RPMI7951 (cell line): Measurements from ENCODE around the gene SPAAR. TPM values are rescaled to one million over a fixed set of nuclear protein-coding genes. Genes with fewer than 3 reads are reported as not detected.
"Not testable (repeated sequence)": the region's sequence is repeated elsewhere in the genome, so short reads cannot be mapped to it uniquely, and the experiment has no call there.

ENCODE experiments used
- DNase-seq: peaks from one replicate; pipeline ENCODE4 v3.0.0-alpha.2; 2012; ENCODE audit warnings: low read depth
- total RNA-seq: library from RNA; depleted of rRNA; stranded (reverse); fragments of >200 nt; shearing (Covaris generic); gene quantifications from 2 replicates; pipeline ENCODE4 v1.2.3, GENCODE V29; 2014; rRNA removed

SPAAR gene, protein sequence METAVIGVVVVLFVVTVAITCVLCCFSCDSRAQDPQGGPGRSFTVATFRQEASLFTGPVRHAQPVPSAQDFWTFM
- total RNA-seq: not detected in 2 replicates

DNA sequence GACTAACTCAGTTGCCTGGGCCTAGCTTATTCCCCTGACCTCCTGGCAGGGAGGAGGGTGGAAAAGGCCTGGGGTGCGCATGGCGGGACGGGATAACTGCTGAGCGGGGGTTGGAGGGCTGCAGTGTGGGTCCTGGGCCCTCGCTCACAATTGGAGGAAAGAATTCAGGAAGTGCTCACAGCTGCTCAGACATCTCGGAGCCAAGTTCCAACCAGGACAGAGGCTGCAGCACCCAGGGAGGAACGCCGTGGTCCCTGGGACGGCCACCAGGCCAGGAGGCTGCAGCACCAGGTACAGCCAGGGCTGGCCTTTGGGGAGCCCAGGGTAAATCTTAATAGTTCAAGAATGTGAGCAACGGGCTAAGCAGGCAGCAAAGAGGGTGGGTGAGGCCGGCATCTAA is at the start of gene SPAAR:
TSS of gene SPAAR (plus strand) at position 217 of the 400 bp plus-strand sequence. CDS start 974 bp downstream, outside the sequence.
- no peak for DNase-seq

DNA sequence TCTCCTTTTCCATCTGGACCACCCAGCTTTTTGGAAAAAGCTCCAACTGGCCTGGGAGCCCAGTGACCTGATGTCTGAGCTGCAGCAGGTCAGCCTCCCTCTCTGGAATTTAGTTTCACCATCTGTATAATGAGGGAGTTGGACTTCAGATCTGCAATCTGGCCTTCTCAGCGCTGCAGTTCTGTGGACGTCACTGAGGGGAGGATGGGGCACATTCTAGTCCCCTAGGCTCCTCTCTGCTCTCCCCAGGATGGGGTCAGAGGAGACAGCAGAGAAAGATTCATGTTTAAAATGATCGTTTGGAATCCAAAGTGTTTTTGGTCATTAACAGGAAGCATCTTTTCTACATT is 49.3 kb upstream of the SPAAR start:
- no peak for DNase-seq

DNA sequence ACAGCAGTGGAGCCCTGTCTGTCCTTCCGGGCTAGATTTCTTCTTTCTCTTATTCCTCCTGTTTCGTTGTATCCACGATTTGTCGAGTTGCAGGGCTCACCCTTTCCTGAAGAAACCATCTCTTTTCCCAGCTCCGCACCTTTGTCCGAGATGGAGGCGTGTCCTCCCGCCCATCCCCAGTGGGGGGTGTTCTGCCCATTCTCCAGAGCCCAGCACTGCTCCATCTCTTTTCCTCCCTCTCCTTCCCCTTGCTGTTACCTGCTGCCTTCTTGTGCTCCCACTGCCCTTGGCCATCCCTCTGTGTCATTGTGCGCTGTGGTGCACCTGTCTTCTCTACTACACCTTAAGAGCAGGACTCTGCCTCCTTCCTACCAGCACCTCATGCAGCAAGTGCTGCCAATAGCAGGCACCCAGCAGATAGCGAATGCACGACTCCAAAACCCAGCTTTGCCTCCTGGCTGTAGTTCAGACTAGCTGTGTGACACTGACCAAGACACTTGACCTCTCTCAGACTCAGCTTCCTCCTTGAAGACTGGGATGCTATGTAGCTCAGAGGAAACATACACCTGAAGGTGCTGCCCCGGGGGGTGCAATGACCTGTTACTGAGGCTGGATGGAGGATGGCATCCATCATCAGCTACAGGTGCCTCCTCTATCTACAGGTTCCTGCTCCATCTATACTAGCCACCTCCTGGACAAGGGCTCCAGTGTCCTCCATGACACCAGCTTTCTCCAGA is 48.0 kb upstream of the SPAAR start:
- DNase-seq: no peak

DNA sequence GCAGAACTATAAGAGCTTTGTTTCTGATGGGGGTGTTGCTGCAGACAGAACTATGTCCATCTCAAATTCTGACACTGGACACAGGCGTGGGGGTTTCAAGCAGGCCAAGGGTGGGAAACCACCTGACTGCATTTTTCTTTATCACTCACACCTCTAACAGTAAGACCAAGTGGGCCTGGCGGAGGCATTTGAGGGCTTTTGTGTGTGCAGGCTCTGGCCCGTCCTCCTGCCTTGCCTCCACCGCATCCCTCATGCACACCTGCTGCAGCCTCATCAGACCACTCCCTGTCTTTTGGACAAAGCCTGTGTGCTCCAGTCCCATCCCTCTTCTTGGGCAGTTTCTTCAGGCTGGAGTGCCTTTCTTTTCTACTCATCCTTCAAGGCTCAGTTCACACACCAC is 47.0 kb upstream of the SPAAR start:
- no peak for DNase-seq

DNA sequence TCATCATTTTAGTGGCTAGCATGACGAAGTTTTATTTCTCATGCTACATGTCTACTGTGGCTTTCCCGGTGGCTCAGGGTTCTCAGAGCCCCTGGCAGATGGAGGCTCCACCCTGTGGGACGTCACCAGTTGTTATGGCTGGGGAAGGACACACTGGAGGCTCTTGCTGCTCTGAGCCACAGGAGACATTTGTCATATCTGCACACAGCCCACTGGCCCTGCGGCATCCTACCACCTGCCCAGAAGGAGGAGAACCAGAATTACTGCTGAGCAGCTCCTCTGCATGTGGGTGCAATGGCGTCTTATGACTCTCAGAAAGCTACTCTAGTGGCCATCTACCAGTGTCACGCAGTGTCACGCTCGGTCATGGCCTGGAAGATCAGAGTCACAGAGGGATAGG is 45.7 kb upstream of the SPAAR start:
- DNase-seq: no peak

DNA sequence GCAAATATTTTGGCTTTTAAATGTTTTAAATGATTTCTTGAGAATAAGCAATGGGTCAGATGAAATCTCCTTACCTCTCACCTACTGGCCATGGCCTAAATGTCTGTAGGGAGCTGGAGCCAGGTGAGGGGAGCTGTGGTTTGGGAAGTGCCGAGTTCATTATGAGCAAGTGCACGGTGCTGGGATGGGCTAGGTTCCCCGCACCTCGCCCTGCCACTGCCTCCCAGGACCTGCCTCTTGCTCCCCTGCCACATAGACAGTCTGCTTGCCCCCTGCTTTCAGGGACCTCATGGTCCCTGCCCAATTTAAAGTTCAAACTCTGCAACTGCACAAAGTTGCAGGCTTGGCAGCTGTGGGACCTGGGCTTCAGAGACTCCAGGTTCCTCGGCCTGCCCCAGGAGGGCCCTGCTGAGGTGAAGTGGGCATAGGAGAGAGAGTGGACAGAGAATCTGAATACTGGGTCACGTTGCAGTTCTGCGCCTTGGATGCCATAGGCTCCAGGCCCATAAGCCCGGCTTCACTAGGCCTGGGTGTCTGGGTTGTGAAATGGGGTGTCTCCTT is 44.5 kb upstream of the SPAAR start:
- DNase-seq: no peak

DNA sequence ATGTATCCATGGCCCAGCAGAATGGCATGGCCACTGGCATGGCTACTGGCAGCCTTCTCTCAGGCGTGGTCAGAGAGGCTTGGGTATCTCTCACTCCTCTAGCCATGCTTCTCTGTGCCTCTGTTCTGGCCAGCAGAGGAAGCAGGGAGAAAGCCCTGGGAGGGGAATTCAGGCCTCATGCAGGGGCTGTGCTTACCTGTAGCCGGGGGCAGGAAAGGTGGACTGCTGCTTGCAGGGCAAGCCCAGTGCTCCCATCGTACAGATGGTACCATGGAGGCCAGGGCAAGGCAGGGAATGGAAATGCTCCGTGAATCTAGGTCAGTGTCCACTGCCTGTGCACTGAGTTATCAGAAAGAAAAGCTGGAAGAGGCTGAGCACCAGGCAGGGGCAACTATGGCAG is 41.8 kb upstream of the SPAAR start:
- DNase-seq: no peak

DNA sequence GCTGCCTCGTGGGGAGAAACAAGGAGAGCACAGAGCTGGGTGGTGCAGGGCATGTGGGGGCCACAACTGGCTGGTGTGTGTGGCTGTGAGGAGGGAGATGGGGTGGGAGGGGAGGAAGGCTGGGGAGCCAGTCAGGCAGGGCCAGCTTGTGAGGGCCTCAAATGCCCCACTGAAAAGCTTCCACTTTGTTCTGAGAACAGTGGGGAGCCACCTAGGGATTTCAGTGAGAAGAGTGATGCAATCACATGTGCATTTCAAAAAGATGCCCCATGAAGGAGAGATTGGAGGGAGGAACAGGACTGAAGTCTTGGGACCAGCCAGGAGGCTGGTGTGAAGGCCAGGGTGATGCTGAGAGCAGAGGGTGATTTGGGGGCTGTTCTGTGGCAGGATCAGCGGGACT is 40.4 kb upstream of the SPAAR start:
- DNase-seq: no peak

DNA sequence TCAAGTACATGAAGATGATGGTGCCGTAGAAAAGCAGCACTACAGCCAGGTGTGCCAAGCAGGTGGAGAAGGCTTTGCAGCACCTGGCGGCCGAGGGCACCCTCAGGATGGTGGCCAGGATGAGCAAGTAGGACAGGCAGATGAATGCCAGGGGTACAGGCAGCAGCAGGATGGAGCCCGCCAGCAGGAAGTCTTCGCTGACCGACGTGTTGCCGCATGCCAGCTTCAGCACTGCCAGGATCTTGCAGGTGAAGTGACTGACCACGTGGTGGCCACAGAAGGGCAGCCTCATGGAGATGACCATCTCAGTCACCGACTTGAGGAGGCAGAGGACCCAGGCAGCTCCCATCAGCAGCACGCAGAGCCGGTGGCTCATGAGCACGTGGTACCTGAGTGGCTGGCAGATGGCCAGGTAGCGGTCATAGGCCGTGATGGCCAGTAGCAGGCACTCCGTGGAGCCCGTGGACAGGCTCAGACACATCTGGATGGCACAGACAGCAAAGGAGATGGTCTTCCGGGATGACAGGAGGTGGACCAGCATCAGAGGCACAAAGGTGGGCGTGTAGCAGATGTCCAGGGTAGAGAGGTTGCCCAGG is 39.6 kb upstream of the SPAAR start:
- no peak for DNase-seq

DNA sequence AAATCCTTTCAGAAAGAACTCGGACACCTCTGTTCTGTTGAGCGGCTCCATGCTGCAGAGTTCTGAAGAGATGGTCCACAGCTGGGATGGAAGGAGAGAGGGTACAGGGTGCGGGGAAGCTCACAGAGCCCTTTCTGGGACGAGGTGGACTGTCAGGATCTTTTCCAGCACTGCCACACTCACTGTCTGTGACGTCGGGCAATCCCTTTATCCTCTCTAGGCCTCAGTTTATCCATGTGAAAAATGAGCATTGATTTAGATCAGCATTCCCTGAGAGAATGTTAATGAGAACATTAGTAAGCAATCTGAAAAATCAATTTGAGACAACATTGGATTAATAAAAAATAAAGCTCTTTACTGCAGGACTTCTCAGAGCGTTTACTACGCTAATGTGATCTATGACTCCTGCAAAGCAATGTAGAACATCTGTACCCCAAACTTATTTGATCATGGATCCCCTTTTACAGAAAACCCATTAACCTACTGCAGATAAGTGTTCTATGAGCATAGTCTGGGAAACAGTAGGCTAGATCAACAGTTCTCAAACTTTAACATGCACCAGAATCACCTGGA is 38.9 kb upstream of the SPAAR start, which contains the start of gene OR13J1:
TSS of gene OR13J1 (minus strand) at position 51 of the 573 bp plus-strand sequence. CDS start at position 51, 0 bp downstream.
- DNase-seq: no peak

DNA sequence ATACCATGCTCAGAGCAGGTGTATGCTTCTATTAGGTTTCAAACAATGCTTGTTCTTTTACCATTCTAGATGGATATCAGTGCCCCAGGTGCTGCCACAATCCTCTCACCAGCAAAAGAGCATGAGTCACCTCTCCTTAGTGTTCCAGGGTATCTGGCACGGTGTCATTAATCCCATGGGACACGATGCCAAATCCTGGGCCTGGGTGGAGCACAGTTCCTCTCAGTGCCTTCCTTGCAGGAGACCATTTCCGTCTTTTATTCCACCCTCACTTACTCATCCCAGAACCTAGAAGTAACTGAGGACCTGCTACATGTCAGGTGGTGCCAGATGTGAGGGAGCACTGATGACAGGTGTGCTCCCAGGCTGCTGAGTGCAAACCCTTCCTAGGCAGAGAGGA is 37.7 kb upstream of the SPAAR start:
- peak; percentile 61 for DNase-seq

DNA sequence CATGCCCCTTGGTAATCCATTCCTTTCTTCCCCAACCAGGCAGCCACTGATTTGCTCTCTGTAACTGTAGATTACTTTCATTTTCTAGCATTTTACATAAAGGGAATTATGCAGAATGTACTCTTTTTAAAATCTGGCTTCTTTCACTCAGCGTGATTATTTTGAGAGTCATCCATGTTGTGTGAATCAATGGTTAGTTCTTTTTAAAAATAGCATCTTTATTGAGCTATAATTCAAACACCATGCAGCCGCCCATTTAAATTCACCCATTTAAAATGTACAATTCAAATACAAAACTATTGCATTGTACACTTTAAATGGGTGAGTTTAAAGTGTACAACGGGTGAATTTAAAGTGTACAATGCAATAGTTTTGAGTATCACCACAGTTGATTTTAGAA is 36.8 kb upstream of the SPAAR start:
- no peak for DNase-seq

DNA sequence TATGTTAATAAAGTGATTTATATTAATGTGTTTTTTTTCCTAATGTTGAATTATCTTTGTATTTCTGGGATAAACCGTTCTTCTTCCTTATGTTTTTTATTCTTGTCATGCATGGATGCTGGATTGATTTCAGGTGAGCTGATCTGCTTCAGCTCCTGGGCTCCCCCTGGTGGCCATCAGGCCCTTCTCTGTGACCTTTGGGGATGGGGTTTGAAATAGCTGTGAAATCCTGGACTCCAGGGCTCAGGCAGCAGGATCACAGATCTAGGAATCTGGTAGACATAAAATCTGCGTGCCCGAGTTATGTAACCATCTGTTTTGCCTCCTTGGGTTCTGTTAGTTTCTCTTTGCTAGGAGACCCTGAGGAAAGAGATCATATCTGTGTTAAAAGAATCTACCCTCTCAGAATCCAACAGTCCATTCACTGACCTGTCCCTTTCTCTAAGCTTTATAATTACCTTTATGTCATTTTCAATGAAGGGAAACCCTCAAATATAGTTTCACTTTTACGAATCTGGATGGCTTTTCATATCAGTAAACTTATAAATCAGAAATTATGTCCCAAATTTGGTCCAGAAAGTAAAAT is 26.9 kb upstream of the SPAAR start:
- DNase-seq: peak; percentile 64

DNA sequence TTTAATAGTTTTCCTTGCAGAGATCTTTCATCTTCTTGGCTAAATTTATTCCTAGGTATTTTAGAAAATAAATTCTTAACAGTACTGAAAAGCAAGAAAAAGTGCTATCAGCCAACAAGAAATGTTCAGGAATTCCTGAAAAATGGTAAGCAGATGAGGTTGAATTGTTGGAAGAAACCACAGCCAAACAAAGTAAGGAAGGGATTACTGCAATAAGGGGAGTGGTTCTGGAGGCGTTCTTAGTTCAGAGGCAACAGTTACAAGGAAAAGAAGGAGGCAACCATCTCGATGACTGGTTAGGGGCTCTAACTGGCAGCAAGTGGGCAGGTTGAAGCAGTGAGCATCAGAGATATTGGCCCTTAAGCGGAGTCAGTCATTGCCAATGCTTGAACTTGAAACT is 26.3 kb upstream of the SPAAR start:
- no peak for DNase-seq

DNA sequence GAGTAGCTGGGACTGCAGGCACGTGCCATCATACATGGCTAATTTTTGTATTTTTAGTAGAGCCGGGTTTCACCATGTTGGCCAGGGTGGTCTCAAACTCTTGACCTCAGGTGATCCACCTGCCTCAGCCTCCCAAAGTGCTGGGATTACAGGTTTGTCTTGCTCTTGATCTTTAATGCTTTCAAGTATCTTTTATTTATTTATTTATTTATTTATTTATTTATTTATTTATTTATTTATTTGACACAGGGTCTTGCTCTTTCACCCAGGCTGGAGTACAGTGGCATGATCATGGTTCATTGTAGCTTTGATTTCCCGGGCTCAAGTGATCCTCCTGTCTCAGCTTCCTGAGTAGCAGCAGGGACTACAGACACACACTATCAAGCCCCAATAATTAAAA is 24.4 kb upstream of the SPAAR start:
- DNase-seq: not testable (repeated sequence)

DNA sequence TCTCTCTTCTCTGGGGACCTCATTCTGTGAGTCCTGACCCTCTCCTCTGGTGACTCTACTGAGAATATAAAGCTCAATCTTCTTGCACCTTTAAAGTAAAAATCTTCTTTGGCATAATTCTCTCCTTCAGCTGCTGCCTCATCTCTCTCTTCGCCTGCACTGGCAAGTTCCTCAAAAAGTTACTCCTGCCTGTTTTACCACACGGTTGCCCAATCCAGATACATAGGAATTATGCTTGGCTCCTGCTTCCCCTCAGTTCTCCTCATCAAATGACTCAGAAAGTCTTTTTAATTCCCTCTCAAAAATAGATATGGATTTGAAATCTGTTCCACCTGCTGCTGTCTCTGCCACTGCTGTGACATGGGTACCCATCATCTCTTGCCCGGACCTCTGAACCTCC is 17.6 kb upstream of the SPAAR start:
- no peak for DNase-seq

DNA sequence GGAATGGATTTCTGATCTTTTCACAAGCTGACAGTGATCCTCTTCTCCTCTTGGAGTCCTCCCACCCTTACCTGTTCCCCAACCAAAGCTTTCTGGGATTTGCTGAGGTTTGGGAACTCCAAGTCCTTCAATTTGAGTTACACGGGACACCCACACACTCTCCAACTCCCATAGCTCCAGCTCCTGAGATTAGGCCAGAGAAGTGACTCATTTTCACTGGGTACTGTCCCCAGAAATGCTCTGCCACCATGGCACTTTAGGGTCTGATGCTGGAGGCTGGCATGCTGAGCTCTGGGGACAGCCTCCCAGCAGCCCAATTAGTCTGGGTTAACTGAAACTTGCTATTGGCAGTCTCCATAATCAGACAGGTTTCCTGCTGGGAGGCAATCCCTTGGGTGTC is 17.2 kb upstream of the SPAAR start:
- no peak for DNase-seq

DNA sequence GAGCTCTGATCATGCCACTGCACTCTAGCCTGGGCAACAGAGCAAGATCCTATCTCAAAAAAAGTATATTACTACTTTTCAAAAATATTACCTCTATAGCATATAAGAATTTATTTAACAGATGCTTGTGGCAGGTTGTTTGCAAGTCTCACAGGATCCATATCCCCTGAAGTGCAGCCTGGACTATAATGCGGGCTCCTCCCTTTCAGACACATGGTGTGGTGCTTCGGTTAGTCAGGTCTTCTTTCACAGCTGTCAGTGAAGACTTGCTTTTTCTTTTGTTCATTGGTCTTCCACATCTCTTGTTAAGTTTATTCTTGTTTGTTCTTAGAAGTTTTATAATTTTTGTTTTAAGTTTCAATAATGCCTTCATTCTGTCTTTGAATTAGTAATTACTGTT is 12.7 kb upstream of the SPAAR start:
- DNase-seq: no peak

DNA sequence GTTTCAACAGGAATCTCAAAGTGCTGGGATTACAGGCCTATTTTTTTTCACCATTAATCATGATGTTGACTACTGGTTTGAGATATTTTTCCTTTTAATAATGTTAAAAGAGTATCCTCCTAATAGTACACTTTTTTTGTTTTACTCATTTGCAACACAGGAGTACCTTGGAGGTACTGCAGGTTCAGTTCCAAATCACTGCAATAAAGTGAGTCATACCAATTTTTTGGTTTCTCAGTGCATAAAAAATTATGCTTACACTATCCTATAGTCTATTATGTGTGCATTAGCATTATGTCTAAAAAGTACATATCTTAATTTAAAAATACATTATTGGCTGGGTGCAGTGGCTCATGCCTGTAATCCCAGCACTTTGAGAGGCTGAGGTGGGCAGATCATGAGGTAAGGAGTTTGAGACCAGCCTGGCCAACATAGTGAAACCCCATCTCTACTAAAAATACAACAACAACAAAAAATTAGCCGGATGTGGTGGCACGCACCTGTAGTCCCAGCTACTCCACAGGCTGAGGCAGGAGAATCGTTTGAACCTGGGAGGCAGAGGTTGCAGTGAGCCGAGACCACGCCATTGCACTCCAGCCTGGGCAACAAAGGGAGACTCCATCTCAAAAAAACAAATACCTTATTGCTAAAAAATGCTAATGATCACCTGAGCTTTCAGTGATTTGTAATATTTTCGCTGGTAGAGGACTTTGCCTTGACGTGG is 11.8 kb upstream of the SPAAR start:
- DNase-seq: not testable (repeated sequence)

DNA sequence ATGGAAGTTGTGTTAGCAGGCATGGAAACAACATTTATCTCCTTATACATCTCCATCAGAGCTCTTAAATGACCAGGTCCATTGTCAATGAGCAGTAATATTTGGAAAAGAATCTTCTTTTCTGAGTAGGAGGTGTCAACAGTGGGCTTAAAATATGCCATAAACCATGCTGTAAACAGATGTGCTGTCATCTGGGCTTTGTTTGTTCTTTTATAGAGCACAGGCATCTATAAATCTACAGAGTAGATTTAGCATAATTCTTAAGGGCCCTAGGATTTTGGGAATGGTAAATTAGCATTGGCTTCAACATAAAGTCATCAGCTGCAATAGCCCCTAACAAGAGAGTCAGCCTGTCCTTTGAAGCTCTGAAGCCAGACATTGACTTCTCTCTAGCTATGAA is 11.0 kb upstream of the SPAAR start:
- no peak for DNase-seq

DNA sequence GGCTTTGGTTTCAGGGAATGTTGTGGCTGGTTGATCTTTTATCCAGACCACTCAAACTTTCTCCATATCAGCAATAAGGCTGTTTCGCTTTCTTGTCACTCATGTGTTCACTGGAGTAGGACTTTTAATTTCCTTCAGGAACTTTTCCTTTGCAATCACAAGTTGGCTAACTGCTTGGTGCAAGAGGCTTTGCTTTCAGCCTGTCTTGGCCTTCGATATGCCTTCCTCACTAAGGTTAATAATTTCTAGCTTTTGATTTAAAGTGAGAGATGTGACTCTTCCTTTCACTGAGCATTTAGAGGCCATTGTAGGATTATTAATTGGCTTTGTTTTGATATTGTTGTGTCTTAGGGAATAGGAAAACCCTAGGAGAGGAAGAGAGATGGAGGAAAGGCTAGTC is 10.3 kb upstream of the SPAAR start:
- no peak for DNase-seq

DNA sequence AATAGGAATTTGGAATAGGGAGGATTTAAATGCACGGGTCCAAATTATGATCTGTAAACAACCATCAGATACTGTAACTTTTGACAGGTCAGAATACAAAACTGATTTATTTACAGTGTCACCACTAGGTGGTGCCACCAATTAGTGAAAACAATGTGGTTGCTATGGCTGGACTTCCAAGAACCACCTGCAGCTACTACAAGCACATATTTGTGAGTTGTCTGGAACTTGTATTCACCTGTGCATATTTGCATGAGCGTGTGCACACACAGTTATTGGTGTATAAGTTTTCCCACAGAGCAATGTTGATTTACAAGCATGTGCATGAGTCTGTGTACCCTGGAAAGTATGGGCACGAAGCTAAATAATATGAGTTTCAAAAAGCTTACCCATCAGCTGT is 6.2 kb upstream of the SPAAR start:
- peak; percentile 54 for DNase-seq
